A204.1 (cell line): ENCODE data around the gene GRHL1.
"Not testable (repeated sequence)": the region's sequence is repeated elsewhere in the genome, so short reads cannot be mapped to it uniquely, and the experiment has no call there.

Experiments
- FAIRE-seq: peaks from 2 replicates; lab custom pipeline; 2012; peaks lifted over from hg19 to GRCh38; lab: Jason Lieb, UNC

The GRHL1 gene

GRCh38 chr2:10009811-10010781 is 58.6 kb downstream of the GRHL1 start:
- FAIRE-seq, result no peak

GRCh38 chr2:10010861-10011605 is 59.5 kb downstream of the GRHL1 start:
- not testable (repeated sequence) for FAIRE-seq

- FAIRE-seq, result not testable (repeated sequence)
Measured at GRCh38 chr2:10011606-10012325, 60.3 kb downstream of the GRHL1 start.

- not testable (repeated sequence) for FAIRE-seq
Measured at GRCh38 chr2:10012366-10012962, 61.0 kb downstream of the GRHL1 start.

GRCh38 chr2:10012963-10013461 is 61.5 kb downstream of the GRHL1 start:
- no peak for FAIRE-seq

- not testable (repeated sequence) for FAIRE-seq
Measured at GRCh38 chr2:10013651-10014417, 62.3 kb downstream of the GRHL1 start.

- FAIRE-seq, result no peak
Measured at GRCh38 chr2:10014418-10015190, 63.1 kb downstream of the GRHL1 start.

GRCh38 chr2:10015376-10015989 is 64.0 kb downstream of the GRHL1 start:
- not testable (repeated sequence) for FAIRE-seq

- FAIRE-seq, result no peak
Measured at GRCh38 chr2:10016001-10016801, 64.7 kb downstream of the GRHL1 start.

- no peak for FAIRE-seq
Measured at GRCh38 chr2:10016802-10017258, 65.3 kb downstream of the GRHL1 start.

- FAIRE-seq, result no peak
Measured at GRCh38 chr2:10017313-10017941, 65.9 kb downstream of the GRHL1 start.

- no peak for FAIRE-seq
Measured at GRCh38 chr2:10019174-10019573, 67.7 kb downstream of the GRHL1 start.

- FAIRE-seq, result no peak
Measured at GRCh38 chr2:10019602-10020400, 68.3 kb downstream of the GRHL1 start.

- FAIRE-seq, result no peak
Measured at GRCh38 chr2:10022041-10022421, 70.5 kb downstream of the GRHL1 start.

GRCh38 chr2:10022445-10022844 is 71.0 kb downstream of the GRHL1 start:
- FAIRE-seq, result no peak

- no peak for FAIRE-seq
Measured at GRCh38 chr2:10022966-10023662, 71.6 kb downstream of the GRHL1 start.
